Left kidney (tissue), 2 donors: Measurements from ENCODE around the gene MYCBPAP. TPM values are rescaled to one million over a fixed set of nuclear protein-coding genes. Genes with fewer than 3 reads are reported as not detected.

Source experiments
- DNase-seq: peaks from one replicate; pipeline ENCODE4 v3.0.0-alpha.2; 2013
- polyA plus RNA-seq: library from polyadenylated mRNA; unstranded; fragments of 120-200 nt; gene quantifications from one replicate; pipeline ENCODE4 v1.2.1, GENCODE V29; 2013; ENCODE audit not compliant: insufficient read length

MYCBPAP gene
- polyA plus RNA-seq, 1 donor: 3.0 TPM

DNA sequence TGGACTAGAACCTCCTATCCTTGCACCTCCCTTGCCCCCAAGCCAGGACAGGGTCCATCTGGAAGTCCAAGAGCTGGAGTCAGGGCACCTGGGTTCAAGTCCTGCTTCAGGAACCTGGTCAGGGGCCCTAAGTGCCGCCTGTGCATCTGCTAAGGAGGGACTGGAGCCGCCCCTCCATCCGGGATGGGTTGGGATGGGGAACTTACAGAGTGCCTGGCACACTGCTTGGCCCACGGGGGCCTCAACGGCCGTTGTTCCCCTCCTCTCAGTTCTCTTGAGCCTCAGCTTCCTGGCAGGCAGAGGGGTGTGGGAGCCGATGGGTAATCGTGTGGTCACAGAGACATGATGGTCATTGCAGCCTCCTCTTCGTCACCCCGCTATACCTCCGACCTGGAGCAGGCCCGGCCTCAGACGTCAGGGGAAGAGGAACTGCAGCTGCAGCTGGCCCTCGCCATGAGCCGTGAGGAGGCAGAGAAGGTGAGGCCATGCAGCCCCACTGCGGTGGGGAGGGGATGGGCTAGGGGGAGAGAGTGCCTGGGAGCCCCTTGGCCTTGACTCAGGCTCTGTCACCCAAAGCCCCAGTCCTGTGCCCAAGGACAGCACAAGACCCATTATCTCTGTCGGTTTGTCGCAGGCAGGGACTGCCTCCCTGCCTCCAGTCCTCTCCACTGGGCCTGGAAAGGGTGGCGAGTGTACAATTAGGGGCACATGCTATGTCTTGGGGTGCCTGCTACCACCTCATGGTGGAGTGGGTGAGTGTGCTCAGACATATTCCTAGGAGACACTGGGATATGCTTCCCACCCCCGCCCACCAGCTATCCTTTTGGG, 29.7 kb downstream of the MYCBPAP start:
- DNase-seq: no peak

- DNase-seq: no peak
These were observed 30.5 kb downstream of the MYCBPAP start for GRCh38 chr17:50538549-50539410.

- DNase-seq: no peak
These were observed 31.7 kb downstream of the MYCBPAP start for GRCh38 chr17:50539762-50540559.

GRCh38 chr17:50540560-50541401, 32.5 kb downstream of the MYCBPAP start:
- no peak for DNase-seq

DNA sequence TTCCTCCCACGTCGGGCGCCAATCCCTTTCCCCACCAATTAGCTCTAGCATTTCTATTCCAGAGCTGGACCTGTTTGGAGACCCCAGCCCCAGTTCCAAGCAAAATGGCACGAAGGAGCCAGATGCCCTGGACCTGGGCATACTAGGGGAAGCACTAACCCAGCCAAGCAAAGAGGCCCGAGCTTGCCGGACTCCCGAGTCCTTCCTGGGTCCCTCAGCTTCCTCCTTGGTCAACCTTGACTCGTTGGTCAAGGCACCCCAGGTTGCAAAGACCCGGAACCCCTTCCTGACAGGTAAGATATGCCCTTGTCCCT, 33.1 kb downstream of the MYCBPAP start:
- DNase-seq: no peak

GRCh38 chr17:50541716-50542688, 33.8 kb downstream of the MYCBPAP start:
- peak; percentile 88 for DNase-seq

GRCh38 chr17:50542795-50543774, 34.8 kb downstream of the MYCBPAP start:
- DNase-seq: no peak

DNA sequence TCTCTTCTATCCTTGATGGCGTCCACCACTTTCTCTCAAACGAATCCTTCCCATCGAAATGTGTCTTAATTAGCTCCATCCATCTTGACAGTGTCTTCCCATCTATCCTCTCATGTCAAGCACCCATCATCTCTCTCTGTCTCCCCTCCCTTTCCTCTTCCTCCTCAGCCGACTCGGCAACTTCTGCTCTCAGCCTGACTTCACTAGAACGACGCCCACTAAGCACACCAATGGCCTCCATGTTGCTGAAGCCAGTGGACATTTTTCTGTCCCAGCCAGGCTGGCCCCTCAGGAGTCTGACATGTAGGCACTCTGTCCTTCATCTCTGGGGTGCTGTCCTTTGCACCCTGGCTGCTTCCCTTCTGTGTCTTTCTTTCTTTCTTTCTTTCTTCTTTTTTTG, 36.3 kb downstream of the MYCBPAP start:
- DNase-seq: no peak

DNA sequence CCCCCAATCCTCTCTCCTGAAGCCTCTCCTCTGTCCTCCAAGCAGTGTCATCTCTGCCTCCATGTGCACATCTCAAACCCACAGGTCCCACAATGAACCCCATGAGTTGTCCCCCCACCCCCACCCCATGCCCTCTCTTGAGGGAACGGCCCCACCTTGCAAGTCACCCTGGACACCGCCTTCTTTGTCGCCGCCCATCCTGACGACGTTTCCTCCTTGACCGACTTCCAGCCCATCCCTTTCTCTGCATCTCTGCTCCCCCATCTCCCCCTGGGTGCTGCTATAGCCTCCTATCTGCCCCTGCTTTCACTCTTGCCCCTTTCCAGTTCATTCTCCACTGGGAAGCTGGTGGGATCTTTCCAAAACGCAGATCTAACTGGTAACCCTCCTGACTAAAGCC, 37.1 kb downstream of the MYCBPAP start:
- no peak for DNase-seq

DNA sequence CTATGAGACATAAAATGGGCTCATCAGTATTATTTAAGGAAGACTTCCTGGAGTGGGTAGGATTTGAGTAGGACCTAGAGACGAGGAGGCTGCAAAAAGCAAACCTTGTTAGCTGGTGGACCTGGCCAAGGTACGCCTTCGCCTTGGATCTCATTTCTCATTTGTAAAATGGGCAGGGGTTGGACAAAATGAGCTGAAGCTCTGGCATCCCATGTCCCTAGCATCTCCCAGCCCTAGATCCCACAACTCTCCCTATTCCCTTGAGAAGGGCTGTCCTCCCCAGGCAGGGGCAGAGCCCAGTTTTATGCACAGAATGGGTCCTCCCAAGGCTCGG, 38.4 kb downstream of the MYCBPAP start:
- DNase-seq: no peak

- peak; percentile 87 for DNase-seq
These were observed 38.9 kb downstream of the MYCBPAP start, which contains the start of gene SPATA20 for GRCh38 chr17:50547035-50547735. Gene SPATA20, plus strand, starts transcription at chr17:50547174. Its CDS starts 35 bp downstream, at chr17:50547209.

DNA sequence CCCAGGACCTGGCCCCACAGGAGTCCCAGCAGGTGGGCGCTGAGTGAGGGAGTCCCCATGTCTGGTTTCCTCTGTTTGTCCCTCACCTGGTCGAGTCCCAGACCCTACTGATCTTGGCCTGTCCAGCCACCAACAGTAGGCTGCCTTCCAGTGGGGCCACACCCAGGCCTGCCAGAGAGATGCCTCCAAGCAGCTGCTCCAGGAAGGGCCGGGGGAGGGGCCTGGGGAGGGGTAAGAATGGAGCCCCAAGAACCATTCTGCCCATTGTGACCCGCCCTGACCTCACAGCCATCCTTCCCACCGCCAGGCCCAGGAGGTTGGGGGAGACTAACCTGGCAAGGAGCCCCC, 39.5 kb downstream of the MYCBPAP start:
- DNase-seq: no peak

DNA sequence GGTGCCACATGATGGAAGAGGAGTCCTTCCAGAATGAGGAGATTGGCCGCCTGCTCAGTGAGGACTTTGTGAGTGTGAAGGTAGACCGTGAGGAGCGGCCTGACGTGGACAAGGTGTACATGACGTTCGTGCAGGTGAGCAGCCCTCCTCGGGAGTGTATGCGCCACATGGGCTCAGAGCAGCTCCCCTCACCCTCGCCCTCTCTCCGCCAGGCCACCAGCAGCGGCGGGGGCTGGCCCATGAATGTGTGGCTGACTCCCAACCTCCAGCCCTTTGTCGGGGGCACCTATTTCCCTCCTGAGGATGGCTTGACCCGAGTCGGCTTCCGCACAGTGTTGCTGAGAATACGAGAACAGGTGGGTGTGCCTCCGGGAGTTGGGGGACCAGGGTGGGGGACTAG, 40.6 kb downstream of the MYCBPAP start:
- no peak for DNase-seq

DNA sequence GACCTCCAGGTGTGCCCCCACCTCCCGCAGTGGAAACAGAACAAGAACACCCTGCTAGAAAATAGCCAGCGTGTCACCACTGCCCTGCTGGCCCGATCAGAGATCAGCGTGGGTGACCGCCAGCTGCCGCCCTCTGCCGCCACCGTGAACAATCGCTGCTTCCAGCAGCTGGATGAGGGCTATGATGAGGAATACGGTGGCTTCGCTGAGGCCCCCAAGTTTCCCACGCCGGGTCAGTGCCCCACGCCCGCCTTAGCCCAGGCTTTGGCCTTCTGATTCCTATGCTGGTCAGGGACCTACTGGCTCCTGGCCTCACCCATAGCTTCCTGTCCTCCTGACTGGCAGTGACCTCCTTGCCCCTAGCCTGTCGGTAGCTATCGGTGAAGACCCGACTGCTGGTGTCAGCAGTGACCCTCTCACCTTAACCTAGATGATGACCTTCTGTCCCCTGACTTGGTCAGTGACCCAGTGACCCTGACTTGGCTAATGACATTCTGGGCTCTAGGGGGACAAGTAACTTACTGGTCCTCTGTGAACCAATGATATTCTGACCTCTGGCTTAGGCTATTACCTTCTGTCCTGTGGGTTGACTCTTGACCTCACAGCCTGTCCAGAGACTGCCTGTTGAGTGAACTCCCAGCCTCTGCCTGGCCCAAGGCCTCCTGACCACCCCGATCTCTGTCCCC, 41.2 kb downstream of the MYCBPAP start:
- DNase-seq: no peak

DNA sequence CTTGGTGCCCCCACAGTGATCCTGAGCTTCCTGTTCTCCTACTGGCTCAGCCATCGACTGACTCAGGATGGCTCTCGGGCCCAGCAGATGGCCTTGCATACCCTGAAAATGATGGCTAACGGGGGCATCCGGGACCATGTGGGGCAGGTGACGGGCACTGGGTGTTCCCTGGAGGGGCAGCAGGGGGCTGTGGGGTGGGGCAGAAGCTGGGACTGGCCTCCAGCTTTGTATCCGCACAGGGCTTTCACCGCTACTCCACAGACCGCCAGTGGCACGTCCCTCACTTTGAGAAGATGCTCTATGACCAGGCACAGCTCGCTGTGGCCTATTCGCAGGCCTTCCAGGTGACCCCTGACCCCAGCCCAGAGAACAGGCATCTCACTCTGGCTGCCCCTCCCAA, 41.7 kb downstream of the MYCBPAP start:
- DNase-seq: no peak

- DNase-seq: peak; percentile 86
These were observed 42.6 kb downstream of the MYCBPAP start for GRCh38 chr17:50550661-50551432.

- DNase-seq: no peak
These were observed 43.2 kb downstream of the MYCBPAP start for GRCh38 chr17:50551433-50551815.
